Lung (tissue), 12 donors: Measurements from ENCODE around the gene LECT2. TPM values are rescaled to one million over a fixed set of nuclear protein-coding genes. Genes with fewer than 3 reads are reported as not detected.

Source experiments
- ATAC-seq: fragments of 200-7000 bp; cut with Tn5 transposase; one replicate; pipeline ENCODE4 v1.9.1; 2020; ENCODE audit warnings: moderate number of reproducible peaks; ENCODE audit not compliant: insufficient read depth, low FRiP score
- DNase-seq, 3 donors: peaks; one replicate each; pipeline ENCODE4 v3.0.0-alpha.2; 2013 to 2017
- H3K27ac ChIP-seq, 2 donors: one replicate each; pipeline ENCODE4 v1.5.1; 2013; ENCODE audit warnings: mild to moderate bottlenecking in 2 of 2, moderate library complexity in 2 of 2, control low read depth in 1 of 2, inconsistent platforms in 1 of 2, low read depth in 1 of 2, low read length in 1 of 2
- H3K27me3 ChIP-seq, 3 donors: one replicate each; pipeline ENCODE4 v1.5.1; 2013; ENCODE audit warnings: low read length in 2 of 3; ENCODE audit not compliant: control insufficient read depth in 3 of 3, insufficient read depth in 3 of 3
- H3K36me3 ChIP-seq, 4 donors: one replicate each; pipeline ENCODE4 v1.5.1; 2013; ENCODE audit warnings: low read length in 4 of 4, mild to moderate bottlenecking in 1 of 4, moderate library complexity in 1 of 4; ENCODE audit not compliant: control insufficient read depth in 4 of 4, insufficient read depth in 4 of 4
- H3K4me1 ChIP-seq, 5 donors: one replicate each; pipeline ENCODE4 v1.5.1; 2013; ENCODE audit warnings: low read length in 5 of 5, mild to moderate bottlenecking in 2 of 5, moderate library complexity in 1 of 5; ENCODE audit not compliant: control insufficient read depth in 5 of 5, insufficient read depth in 5 of 5
- H3K4me3 ChIP-seq: one replicate; pipeline ENCODE4 v1.5.1; 2013; ENCODE audit warnings: mild to moderate bottlenecking, control low read depth, moderate library complexity
- H3K9ac ChIP-seq, 2 donors: one replicate each; pipeline ENCODE4 v1.5.1; 2013; ENCODE audit warnings: low read length in 2 of 2, control low read depth in 1 of 2; ENCODE audit not compliant: insufficient read depth in 1 of 2
- H3K9me3 ChIP-seq, 4 donors: one replicate each; pipeline ENCODE4 v1.5.1; 2013; ENCODE audit warnings: low read length in 3 of 4, mild to moderate bottlenecking in 1 of 4, moderate library complexity in 1 of 4; ENCODE audit not compliant: control insufficient read depth in 4 of 4, insufficient read depth in 3 of 4
- WGBS, 2 donors: extraction: QIAGEN DNeasy Blood & Tissue Kit; methylation state at CpG; one replicate each; pipeline ENCODE4 v1.1.7; 2013; 5-methylcytosine and 5-hydroxymethylcytosine counted together
- polyA plus RNA-seq, 2 donors: library from polyadenylated mRNA; stranded (reverse); fragments of 200-250 nt; gene quantifications; one replicate each; pipeline ENCODE4 v1.2.1, GENCODE V29; 2013
- total RNA-seq, 2 donors: library from RNA; depleted of rRNA in 1 of 2; stranded (reverse); fragments of >200 nt in 1 of 2; gene quantifications; one replicate each; pipeline ENCODE4 v1.2.1, GENCODE V29; 2014 to 2021
- TF ChIP-seq, protein P1 (sequence below): IDR thresholded peaks from 2 replicates; pipeline ENCODE4 v1.5.1; 2012; ENCODE audit warnings: mild to moderate bottlenecking; ENCODE audit errors: control extremely low read depth, extremely low read depth
- donor health status: control.
- donor health status: control.
- donor health status: Bipolar disorder and iron deficiency.
- donor health status: healthy.
- donor health status: DM: yes; HTN: yes; CAD: no.

Gene LECT2
- total and polyA plus RNA-seq, 4 donors: not detected

GRCh38 chr5:135941711-135942110 is 13.1 kb downstream of the LECT2 start:
- no peak for ATAC-seq
- 77 to 83% methylated on average over 2 of the region's 2 CpGs for WGBS, 2 donors
- TF ChIP-seq, protein P1, sequence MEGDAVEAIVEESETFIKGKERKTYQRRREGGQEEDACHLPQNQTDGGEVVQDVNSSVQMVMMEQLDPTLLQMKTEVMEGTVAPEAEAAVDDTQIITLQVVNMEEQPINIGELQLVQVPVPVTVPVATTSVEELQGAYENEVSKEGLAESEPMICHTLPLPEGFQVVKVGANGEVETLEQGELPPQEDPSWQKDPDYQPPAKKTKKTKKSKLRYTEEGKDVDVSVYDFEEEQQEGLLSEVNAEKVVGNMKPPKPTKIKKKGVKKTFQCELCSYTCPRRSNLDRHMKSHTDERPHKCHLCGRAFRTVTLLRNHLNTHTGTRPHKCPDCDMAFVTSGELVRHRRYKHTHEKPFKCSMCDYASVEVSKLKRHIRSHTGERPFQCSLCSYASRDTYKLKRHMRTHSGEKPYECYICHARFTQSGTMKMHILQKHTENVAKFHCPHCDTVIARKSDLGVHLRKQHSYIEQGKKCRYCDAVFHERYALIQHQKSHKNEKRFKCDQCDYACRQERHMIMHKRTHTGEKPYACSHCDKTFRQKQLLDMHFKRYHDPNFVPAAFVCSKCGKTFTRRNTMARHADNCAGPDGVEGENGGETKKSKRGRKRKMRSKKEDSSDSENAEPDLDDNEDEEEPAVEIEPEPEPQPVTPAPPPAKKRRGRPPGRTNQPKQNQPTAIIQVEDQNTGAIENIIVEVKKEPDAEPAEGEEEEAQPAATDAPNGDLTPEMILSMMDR: no peak

GRCh38 chr5:135937245-135937911 is 17.4 kb downstream of the LECT2 start:
- TF ChIP-seq, protein P1: no peak
- Histone ChIP-seq H3K27ac (no peak overlapping the region), H3K27me3 (peaks cover 0 to 5% (median 2%) of the 10 kb centered on the region in 3 donors), H3K4me3 (no peak overlapping the region), H3K9ac (no peak overlapping the region), H3K36me3 (no peaks in the 10 kb centered on the region), H3K4me1 (peaks cover 0 to 23% (median 0%) of the 10 kb centered on the region in 5 donors), H3K9me3 (no peaks in the 10 kb centered on the region)
- no peak for ATAC-seq
- peak; percentile 27 to 86 (median 83) for DNase-seq
- 79 to 88% methylated on average over 5 of the region's 5 CpGs for WGBS, 2 donors

More at GRCh38 chr5:135941711-135942110, 13.1 kb downstream of the LECT2 start:
- H3K27me3 ChIP-seq: no peaks in the 10 kb centered on the region
- DNase-seq: no peak
- no peaks in the 10 kb centered on the region for H3K9me3 ChIP-seq
- H3K4me1 ChIP-seq: peaks cover 0 to 28% (median 0%) of the 10 kb centered on the region in 5 donors
- no peak overlapping the region for H3K27ac ChIP-seq
- H3K4me3 ChIP-seq: no peak overlapping the region
- no peaks in the 10 kb centered on the region for H3K36me3 ChIP-seq
- H3K9ac ChIP-seq: no peak overlapping the region

GRCh38 chr5:135934939-135935338 is 19.8 kb downstream of the LECT2 start:
- ATAC-seq: no peak
- TF ChIP-seq, protein P1: no peak
- no peak overlapping the region for H3K9ac ChIP-seq
- no peak overlapping the region for H3K27ac ChIP-seq
- H3K36me3 ChIP-seq: no peaks in the 10 kb centered on the region
- 60 to 76% methylated on average over 3 of the region's 3 CpGs for WGBS, 2 donors
- H3K9me3 ChIP-seq: peaks cover 0 to 2% (median 0%) of the 10 kb centered on the region in 4 donors
- peaks cover 3 to 23% (median 19%) of the 10 kb centered on the region in 3 donors for H3K27me3 ChIP-seq
- H3K4me1 ChIP-seq: peaks cover 0 to 29% (median 3%) of the 10 kb centered on the region in 5 donors
- H3K4me3 ChIP-seq: no peak overlapping the region
- peak in 2 of 3 donors; percentile 60 to 72 for DNase-seq

DNA sequence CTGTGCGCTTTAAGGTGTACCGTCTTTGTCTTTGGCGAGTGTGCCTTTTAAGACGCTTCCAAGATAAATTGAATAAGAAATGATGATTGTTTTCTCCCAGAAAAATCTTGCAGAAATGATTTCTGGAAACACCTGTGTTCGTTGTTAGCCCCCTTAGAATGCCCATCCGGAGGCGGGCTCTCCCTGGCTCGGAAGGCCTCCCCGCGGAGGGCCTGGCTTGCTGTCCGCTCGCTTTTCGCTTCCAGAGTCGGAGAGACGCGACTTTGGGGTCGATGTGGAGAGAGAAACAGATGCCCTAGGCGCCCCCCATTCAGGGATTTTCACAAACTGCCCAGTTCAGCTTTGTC is 23.9 kb downstream of the LECT2 start:
- DNase-seq: no peak
- H3K27me3 ChIP-seq: peaks cover 3 to 53% (median 43%) of the 10 kb centered on the region in 3 donors
- peaks cover 0 to 5% (median 0%) of the 10 kb centered on the region in 5 donors for H3K4me1 ChIP-seq
- ATAC-seq: no peak
- H3K9ac ChIP-seq: no peak overlapping the region
- TF ChIP-seq, protein P1: no peak
- WGBS, 2 donors: 25 to 34% methylated on average over 18 of the region's 18 CpGs
- H3K9me3 ChIP-seq: peaks cover 0 to 3% (median 0%) of the 10 kb centered on the region in 4 donors
- H3K36me3 ChIP-seq: no peaks in the 10 kb centered on the region
- no peak overlapping the region for H3K4me3 ChIP-seq
- no peak overlapping the region for H3K27ac ChIP-seq
